Stomach (tissue), 9 donors: ENCODE data around the gene NPAS2. TPM values are rescaled to one million over a fixed set of nuclear protein-coding genes. Genes with fewer than 3 reads are reported as not detected.

ENCODE experiments used
- DNase-seq, 2 donors: peaks; one replicate each; pipeline versions ENCODE4 v3.0.0 to v3.0.0-alpha.2; 2013 to 2019
- H3K27ac ChIP-seq, 5 donors: fragments of 200-600 bp in 4 of 5; sonication (generic) in 4 of 5; one replicate each; pipeline ENCODE4 v1.5.1; 2013 to 2019; ENCODE audit warnings: mild to moderate bottlenecking in 1 of 5, moderate library complexity in 1 of 5
- H3K27me3 ChIP-seq, 3 donors: fragments of 200-600 bp; sonication (generic); one replicate each; pipeline ENCODE4 v1.5.1; 2017 to 2019; ENCODE audit warnings: mixed run types in 1 of 3
- H3K36me3 ChIP-seq, 4 donors: fragments of 200-600 bp; sonication (generic); 1 replicate in 3 of 4; 2 replicates in 1 of 4; pipeline ENCODE4 v1.5.1; 2016 to 2019
- H3K4me1 ChIP-seq, 4 donors: fragments of 200-600 bp; sonication (generic); one replicate each; pipeline ENCODE4 v1.5.1; 2016 to 2019
- H3K4me3 ChIP-seq, 4 donors: fragments of 200-600 bp; sonication (generic) in 3 of 4; one replicate each; pipeline ENCODE4 v1.5.1; 2016 to 2019; ENCODE audit warnings: mild to moderate bottlenecking in 1 of 4
- H3K9me3 ChIP-seq, 4 donors: fragments of 200-600 bp; sonication (generic); one replicate each; pipeline ENCODE4 v1.5.1; 2016 to 2019
- CTCF ChIP-seq, 7 experiments: fragments of 450-650 bp in 4 of 7; fragments of 200-600 bp in 3 of 7; sonication (generic) in 3 of 7; IDR thresholded peaks; one replicate each; pipeline ENCODE4 v1.5.1; 2016 to 2019; ENCODE audit warnings: antibody characterized with exemption in 7 of 7, control low read depth in 2 of 7, mild to moderate bottlenecking in 1 of 7
- EP300 ChIP-seq: sonication (generic); formaldehyde crosslinking; IDR thresholded peaks from one replicate; pipeline ENCODE4 v1.6.1; 2017; ENCODE audit warnings: antibody characterized with exemption
- POLR2A ChIP-seq, 4 donors: fragments of 450-650 bp; IDR thresholded peaks; one replicate each; pipeline ENCODE4 v1.6.1; 2016; ENCODE audit warnings: antibody characterized with exemption in 4 of 4, control low read depth in 2 of 4, mild to moderate bottlenecking in 1 of 4, moderate library complexity in 1 of 4
- POLR2AphosphoS5 ChIP-seq, 3 donors: sonication (generic); formaldehyde crosslinking; IDR thresholded peaks; one replicate each; pipeline ENCODE4 v1.6.1; 2016; ENCODE audit warnings: antibody characterized with exemption in 3 of 3
- WGBS, 5 donors: extraction: QIAGEN DNeasy Blood & Tissue Kit in 3 of 5; methylation state at CpG; one replicate each; pipeline versions ENCODE4 v1.1.5 to v1.1.7; 2013 to 2018; 5-methylcytosine and 5-hydroxymethylcytosine counted together
- intact Hi-C: fragments of 100-400 bp; cut with DNase I; formaldehyde crosslinking; loops from one replicate; pipeline ENCODE4 v1.15.1; 2023; ENCODE audit warnings: low total_unique reads
- polyA plus RNA-seq, 3 donors: library from polyadenylated mRNA; stranded (reverse); fragments of 200-250 nt; gene quantifications; one replicate each; pipeline ENCODE4 v1.2.3, GENCODE V29; 2013
- total RNA-seq, 5 donors: library from RNA; depleted of rRNA; stranded (reverse); fragments of >200 nt; gene quantifications; one replicate each; pipeline versions ENCODE4 v1.1.0 to v1.2.3, GENCODE V29; 2014 to 2016
- donor health status: healthy with polysubstance abuse.
- donor health status: Bipolar disorder and iron deficiency.
- donor health status: healthy.

NPAS2 gene
- total and polyA plus RNA-seq, 8 donors: 13.1 to 148 (median 28.0) TPM

- Histone ChIP-seq H3K27me3 (peaks cover 0 to 10% (median 0%) of the 10 kb centered on the region in 3 donors), H3K27ac (peak overlapping the region in 2 of 5 donors; percentile 15 to 57), H3K9me3 (no peaks in the 10 kb centered on the region), H3K4me3 (no peak overlapping the region), H3K4me1 (peaks cover 11 to 37% (median 23%) of the 10 kb centered on the region in 4 donors), H3K36me3 (no peaks in the 10 kb centered on the region)
- no peak for TF ChIP-seq CTCF (IDR thresholded peaks at IDR 0.05)
- no peak for TF ChIP-seq EP300
- no peak for TF ChIP-seq POLR2A (IDR thresholded peaks at IDR 0.05)
- peak in 1 of 3 donors; percentile 29 for TF ChIP-seq POLR2AphosphoS5 (IDR thresholded peaks at IDR 0.05)
- 21 to 34% (median 25%) methylated on average over 4 of the region's 4 CpGs for WGBS, 5 donors
- intact Hi-C loops: no loop called here
- no peak for DNase-seq
Observed at GRCh38 chr2:100813527-100813926, 6.4 kb upstream of the NPAS2 start.

GRCh38 chr2:100814043-100814442, 5.9 kb upstream of the NPAS2 start:
- no peaks in the 10 kb centered on the region for H3K36me3 ChIP-seq
- no peak overlapping the region for H3K4me3 ChIP-seq
- H3K4me1 ChIP-seq: peaks cover 16 to 38% (median 25%) of the 10 kb centered on the region in 4 donors
- peak overlapping the region in 4 of 5 donors; percentile 15 to 57 (median 24) for H3K27ac ChIP-seq
- intact Hi-C loops: no loop called here
- H3K9me3 ChIP-seq: no peaks in the 10 kb centered on the region
- 71 to 85% (median 84%) methylated on average over 3 of the region's 3 CpGs for WGBS, 5 donors
- peaks cover 0 to 15% (median 4%) of the 10 kb centered on the region in 3 donors for H3K27me3 ChIP-seq
- DNase-seq: no peak
- no peak for TF ChIP-seq EP300

GRCh38 chr2:100814453-100814852, 5.5 kb upstream of the NPAS2 start:
- 41 to 74% (median 47%) methylated on average over 3 of the region's 3 CpGs for WGBS, 5 donors
- Histone ChIP-seq H3K4me1 (peaks cover 17 to 42% (median 29%) of the 10 kb centered on the region in 4 donors), H3K36me3 (no peaks in the 10 kb centered on the region), H3K4me3 (no peak overlapping the region), H3K27ac (peak overlapping the region in 4 of 5 donors; percentile 15 to 27 (median 20)), H3K9me3 (no peaks in the 10 kb centered on the region), H3K27me3 (peaks cover 0 to 19% (median 8%) of the 10 kb centered on the region in 3 donors)
- intact Hi-C loops: no loop called here
- TF ChIP-seq POLR2AphosphoS5 (IDR thresholded peaks at IDR 0.05) (peak in 1 of 3 donors; percentile 71), CTCF (IDR thresholded peaks at IDR 0.05) (no peak), EP300 (no peak)
- DNase-seq: peak; percentile 57 to 77

- WGBS, 5 donors: 74 to 86% (median 81%) methylated on average over 7 of the region's 7 CpGs
- H3K9me3 ChIP-seq: no peaks in the 10 kb centered on the region
- no peak for DNase-seq
- H3K4me1 ChIP-seq: peaks cover 27 to 64% (median 47%) of the 10 kb centered on the region in 4 donors
- no peaks in the 10 kb centered on the region for H3K36me3 ChIP-seq
- H3K27ac ChIP-seq: peak overlapping the region in 4 of 5 donors; percentile 92 to 94 (median 92)
- no peak overlapping the region for H3K4me3 ChIP-seq
- peaks cover 0 to 40% (median 11%) of the 10 kb centered on the region in 3 donors for H3K27me3 ChIP-seq
- intact Hi-C loops: no loop called here
- no peak for TF ChIP-seq POLR2A (IDR thresholded peaks at IDR 0.05)
Observed at GRCh38 chr2:100817388-100817985, 2.5 kb upstream of the NPAS2 start.

- peak overlapping the region; percentile 63 to 94 (median 83) for H3K4me3 ChIP-seq
- H3K9me3 ChIP-seq: no peaks in the 10 kb centered on the region
- intact Hi-C loops: no loop called here
- no peaks in the 10 kb centered on the region for H3K36me3 ChIP-seq
- peak overlapping the region; percentile 78 to 94 (median 92) for H3K27ac ChIP-seq
- H3K27me3 ChIP-seq: peaks cover 0 to 40% (median 11%) of the 10 kb centered on the region in 3 donors
- WGBS, 5 donors: 20 to 29% (median 24%) methylated on average over 16 of the region's 16 CpGs
- peaks cover 30 to 71% (median 50%) of the 10 kb centered on the region in 4 donors for H3K4me1 ChIP-seq
- TF ChIP-seq POLR2A (IDR thresholded peaks at IDR 0.05): no peak
- TF ChIP-seq EP300: no peak
- TF ChIP-seq CTCF (IDR thresholded peaks at IDR 0.05): no peak
- no peak for TF ChIP-seq POLR2AphosphoS5 (IDR thresholded peaks at IDR 0.05)
- DNase-seq: no peak
Observed at GRCh38 chr2:100818003-100818605, 1.8 kb upstream of the NPAS2 start.
